GM18907 (cell line): Measurements from ENCODE around the gene TMPRSS4.

ENCODE experiments used
- ATAC-seq: cut with Tn5 transposase; IDR thresholded peaks from one replicate; pipeline ENCODE4 v1.9.1; 2021; ENCODE audit warnings: mild to moderate bottlenecking, moderate library complexity; ENCODE audit not compliant: unreplicated experiment

The TMPRSS4 gene

DNA sequence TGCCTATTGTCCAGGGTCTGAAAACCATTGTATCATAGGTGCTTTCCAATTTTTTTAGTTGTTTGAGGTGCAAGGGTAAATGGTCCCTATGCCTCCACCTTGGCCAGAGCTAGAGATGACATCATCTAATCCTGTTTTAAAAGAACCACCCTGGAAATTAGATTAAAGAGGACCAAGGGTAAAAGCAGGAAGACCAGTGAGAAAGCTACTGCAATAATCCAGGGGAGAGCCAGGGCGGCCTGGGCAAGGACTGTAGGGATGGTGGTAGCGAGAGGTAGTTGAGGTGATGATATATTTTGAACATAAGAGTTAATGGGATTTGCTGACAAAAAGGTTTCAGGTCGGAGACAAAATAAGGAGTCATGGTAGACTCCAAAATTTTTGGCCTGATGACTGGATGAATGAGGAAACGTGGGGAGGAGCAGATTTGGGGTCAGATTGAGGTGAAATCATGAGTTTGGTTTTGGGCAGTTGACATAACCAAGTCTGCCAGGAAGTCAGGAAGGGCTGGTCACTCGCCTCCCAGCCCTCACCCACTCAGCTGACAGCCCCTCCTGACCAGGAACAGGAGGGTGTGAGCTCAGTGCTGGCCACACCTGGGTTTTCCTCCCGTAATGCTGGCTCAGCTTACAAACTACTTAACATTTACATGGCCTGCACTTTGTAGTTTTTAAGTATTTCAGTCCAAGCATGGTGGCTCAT lies 52.7 kb downstream of the TMPRSS4 start:
- ATAC-seq: no peak

- ATAC-seq: no peak
These were observed 55.7 kb downstream of the TMPRSS4 start for GRCh38 chr11:118132385-118133151.

- no peak for ATAC-seq
These were observed 56.9 kb downstream of the TMPRSS4 start for GRCh38 chr11:118133816-118134215.

GRCh38 chr11:118135051-118135795 lies 58.3 kb downstream of the TMPRSS4 start:
- ATAC-seq: no peak

DNA sequence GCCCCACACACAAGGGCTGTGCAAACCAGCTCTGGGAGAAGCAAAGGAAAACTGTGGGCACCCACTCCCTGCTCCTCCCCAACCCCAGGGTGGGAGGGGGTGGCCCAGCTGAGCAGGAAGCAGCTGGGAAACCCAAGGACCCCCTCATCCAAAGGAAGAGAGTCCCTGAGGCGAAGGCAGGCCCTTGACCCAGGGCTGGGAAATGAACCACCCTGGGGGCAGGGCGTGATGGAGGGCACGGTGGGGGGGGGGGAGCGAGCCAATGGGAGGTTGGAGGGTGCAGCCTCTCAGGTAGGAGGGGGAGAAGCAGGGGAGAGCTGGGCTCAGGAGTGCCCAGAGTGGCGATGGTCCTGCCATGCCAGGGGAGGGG lies 58.9 kb downstream of the TMPRSS4 start:
- ATAC-seq: no peak

DNA sequence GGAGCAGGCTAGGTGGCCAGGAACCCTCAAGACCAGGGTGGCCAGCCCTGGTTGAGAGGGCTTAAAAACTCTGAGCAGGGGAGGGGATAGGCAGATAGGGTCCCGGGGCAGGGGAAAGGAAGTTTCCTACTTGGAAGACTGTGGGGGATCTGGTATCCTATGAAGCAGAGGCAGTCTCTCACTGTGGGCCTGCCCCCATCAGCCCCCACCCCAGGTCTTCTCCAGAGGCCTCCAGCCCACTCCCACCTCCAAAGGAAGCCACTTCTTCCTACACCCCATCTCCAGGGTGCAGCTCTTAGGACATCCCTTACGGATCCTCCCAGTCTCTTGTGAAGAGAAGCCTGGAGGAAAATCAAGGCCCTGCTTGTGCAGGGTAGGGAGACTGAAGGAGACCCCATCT lies 59.5 kb downstream of the TMPRSS4 start:
- no peak for ATAC-seq

DNA sequence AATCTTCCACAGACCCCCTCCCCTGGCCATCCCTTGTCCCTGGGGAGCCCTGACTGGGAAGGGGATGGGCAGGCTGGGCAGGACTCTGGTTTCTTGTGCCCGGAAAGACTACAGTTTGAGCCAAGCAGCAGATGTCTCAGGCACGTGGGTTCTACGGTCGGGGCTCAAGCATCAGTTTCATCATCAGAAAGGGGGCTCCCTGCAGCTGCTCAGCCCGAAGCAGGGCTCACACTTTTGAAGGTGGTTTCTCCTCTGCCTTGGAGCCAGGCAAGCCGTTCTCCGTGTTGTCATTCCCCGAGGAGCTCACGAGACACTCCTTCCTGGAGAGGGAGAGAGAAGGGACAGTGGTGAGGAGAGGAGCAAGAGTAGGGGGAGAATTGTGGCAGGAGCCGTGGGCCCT lies 59.9 kb downstream of the TMPRSS4 start:
- ATAC-seq: no peak

- ATAC-seq: no peak
These were observed 62.1 kb downstream of the TMPRSS4 start for GRCh38 chr11:118138839-118139420.

DNA sequence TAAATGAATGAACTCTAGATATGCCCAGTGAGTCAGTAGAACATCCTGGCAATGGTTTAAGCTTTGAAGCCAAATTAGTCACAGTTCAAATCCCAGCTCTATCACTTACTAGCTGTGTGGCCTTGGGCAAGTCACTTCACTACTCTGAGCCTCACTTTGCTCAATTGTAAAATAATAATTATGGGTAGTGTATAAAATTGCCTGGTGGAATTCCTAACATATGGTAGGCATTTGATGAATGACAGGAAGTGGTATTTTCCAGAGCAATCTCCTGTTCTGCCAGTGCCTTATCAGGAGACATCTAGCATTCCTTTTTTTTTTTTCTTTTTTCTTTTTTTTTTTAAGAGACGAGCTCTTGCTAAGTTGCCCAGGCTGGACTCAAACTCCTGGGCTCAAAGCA lies 62.7 kb downstream of the TMPRSS4 start:
- no peak for ATAC-seq

DNA sequence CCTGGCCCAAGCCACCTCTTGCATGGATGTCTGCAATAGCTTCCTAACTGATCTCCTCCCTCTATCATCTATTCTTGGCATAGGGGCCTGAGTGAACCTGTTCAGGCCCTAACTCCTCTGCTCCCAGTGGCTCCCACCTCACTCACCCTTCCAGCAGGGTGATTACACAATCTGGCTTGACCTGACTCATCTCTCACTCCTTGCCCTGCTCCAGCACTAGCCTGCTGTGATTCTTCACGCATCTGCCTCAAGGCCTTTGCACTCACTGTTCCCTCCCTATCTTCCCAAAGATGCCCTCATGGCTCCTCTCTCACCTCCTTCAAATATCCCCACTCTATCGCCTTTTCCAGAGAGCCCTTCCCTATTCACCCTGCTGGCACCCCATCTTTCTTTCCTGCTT lies 65.2 kb downstream of the TMPRSS4 start:
- no peak for ATAC-seq

DNA sequence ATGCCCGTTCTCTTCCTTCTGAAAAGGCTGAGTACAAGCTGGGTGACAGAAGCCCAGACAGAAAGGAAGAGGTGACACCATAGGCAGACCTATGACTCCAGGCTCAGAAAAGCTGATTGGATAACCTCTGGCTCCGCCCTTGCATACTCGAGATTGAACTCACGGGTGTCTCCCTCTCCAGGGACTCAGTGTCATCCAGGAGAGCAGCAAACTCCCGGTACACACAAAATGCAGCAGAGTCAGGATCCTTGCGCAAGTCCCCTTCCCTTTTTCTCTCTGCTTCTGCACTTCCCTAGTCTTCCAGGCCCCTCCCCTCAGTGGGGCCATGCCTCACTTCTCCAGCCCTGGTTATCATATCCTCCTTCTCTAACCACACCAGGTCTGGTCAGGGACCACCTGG lies 65.9 kb downstream of the TMPRSS4 start:
- ATAC-seq: no peak

DNA sequence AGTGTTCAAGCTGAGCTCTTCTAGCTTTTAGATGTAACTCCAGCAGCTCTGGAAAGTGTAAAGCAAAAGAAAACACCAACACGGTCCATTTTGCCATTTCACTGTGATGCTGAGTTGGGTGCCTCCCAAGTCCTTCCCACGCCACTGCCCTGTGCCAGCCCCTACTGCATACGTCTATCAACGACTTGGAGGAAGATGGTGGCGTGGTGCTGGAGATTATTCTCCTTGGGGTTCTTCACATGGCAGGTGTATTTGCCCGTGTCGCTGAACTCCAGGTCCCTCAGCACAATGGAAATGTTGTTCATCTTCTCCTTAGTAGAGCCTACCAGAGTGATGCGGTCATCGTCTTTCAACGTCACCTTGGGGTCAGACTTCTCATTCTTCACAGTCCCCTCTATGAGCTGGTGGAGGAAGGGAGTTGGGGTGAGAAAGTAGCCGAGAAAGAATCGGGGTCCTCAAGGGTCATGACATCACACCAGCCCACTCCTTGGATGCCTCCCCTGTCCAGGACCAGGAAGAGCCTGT lies 66.8 kb downstream of the TMPRSS4 start:
- no peak for ATAC-seq

DNA sequence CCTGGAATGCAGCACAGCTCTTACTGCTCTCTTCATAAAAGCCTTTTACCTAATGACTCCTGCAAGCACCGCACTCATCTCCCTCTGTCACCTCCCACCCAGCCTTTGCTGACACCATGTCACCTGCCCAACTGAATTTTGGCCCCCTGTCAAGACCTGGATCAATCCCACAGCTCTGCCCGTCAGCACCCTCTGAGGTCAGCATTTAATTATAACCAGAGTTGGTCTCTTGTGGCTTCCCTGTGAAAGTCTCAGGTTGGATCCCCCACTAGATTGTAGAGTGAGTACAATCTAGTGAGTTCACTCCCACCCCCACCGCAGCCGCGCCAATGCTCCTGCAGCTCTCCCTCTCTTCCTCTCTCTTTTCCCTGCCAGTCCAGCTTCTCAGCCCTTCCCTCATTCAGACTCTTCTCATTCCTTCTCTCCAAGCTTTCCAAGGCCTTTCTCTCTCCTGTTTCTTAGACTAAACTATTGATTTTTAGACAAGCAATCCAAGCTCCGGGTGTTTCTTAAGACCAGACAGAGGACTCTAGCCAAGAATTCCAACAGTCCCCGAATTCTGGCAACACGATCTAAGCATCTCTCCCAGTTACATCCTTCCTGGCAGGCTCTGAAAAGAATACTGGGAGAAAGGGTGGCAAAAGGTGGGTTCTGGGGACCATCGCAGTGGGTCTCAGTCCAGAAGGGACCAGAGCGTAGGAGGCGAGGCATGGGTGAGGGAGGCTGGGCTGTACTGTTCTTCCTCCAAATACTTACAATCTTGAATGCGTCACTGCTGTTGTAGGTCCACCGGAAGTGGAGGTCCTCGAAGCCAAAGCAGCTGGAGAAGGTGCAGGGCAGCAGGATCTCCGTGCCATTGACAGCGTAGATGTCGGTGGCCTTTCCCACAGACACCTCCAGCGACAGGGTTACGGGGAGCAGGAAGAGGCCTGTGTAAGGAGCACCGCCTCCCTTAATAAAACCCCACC lies 67.7 kb downstream of the TMPRSS4 start:
- no peak for ATAC-seq

DNA sequence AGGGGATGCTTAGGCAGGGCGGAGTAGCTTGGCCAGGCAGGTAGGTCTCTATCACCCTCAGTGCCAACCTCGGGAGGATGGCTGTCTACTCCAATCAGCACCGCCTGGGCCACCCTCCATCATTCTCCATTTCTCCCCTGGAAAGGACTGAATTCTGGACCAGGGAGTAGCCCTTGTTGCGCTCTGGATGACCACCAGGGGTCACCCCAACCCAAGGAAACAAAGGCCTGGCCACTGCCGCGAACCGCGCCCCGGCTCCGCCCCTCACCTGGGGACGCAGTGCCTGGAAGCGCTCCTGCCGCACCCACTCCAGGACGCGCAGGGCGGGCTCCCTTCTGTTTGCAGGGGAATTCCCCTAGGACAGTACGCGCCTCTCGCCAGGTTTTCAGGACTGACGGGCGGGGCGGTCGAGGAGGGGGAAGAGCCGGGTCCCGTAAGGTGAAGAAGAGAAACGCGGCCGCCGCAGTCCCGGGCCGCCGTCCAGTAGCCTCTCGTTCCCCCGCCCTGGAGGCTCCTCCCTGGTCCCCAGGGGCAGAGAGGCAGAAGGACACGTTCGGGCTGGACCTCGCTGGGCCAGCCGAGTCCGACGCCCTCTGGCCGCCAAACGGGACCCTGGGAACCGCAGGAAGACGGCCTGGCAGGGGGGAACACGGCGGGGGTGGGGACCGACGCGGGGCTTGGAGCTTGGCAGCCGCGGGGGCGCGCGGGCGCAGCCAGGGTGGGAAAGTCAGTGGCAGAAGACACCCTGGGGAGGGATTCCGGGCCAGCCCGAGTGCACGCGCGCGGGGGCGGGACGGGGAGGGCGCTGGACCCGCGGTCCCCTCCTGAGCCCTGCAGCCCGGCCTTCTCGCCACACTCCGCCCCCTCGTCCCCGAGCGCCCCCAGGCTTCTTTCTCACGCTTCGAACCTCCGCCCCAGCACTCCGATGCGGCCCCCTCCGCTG lies 68.7 kb downstream of the TMPRSS4 start:
- peak; percentile 85 for ATAC-seq

DNA sequence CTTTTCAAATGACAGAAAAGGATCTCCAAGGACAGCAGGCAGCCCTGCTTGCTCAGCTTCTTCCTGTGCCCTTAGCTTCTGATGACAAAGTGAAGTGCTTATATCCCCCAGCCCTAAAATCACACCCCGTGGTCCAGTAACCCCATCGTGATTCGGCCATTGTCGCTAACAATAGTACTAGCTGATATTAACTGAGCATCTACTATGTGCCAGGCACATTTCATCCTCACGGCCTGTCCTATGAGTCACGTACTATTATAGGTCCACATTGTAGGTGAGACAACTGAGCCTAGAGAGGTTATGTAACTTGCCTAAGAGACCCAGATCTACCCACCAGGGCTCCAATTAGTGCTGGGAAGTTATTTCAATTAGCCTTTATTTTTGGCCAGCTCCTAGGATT lies 69.7 kb downstream of the TMPRSS4 start:
- no peak for ATAC-seq

DNA sequence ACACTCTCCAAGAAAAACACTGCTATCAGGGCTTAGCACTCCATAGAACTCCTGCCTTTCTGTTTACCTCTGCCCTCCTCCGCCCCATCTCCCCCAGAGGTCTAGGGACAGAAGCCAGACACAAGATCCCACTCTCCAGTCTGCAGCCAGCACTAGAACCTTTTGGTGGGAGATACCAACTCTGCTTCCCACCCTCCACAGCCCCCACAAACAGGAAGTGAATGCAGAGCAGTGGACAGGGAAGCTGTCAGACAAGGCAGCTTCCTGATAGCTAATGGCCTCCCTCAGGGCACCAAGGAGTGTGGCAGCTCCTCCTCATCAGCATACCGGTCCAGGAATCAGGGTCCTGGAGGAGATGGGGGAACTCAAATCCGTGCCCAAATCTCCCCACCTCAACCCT lies 70.6 kb downstream of the TMPRSS4 start:
- ATAC-seq: no peak

DNA sequence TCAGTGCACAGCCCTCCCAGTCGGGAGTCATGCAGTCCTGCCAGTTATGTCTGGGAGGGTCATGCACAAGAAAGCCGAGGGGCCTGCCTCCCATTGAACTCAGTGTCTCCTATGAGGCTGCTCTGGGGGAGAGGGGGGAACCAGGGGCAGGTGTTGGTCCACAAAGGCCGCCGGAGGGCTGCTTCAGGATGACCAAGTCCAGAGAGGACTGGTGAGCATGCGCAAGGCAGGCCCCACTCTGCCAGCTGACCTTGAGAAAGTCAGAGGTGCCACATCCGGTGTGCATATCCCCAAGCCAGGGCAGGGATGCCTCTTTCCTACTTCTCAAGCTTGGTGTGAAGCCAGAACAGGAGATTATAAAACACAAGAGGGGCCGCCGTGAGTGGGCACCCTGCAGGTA lies 71.4 kb downstream of the TMPRSS4 start:
- no peak for ATAC-seq

DNA sequence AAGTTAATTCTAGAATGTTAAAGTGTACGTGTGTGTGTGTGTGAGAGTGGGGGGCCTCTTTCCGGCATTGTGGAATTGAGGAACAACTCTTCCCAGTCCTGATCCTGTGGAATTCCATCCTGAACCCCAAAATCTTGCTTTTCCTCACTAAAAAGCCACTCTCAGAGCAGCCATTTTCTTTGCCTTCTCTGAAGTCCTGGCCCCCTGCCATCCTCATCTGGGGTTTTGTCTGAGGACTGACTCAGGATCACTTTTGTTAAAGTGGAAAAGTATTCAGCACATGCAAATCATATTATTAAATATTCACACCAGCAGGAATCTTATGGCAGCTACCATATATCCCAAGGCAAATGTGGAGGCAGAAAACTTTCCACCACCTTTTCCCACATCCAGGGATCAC lies 72.0 kb downstream of the TMPRSS4 start:
- ATAC-seq: no peak

DNA sequence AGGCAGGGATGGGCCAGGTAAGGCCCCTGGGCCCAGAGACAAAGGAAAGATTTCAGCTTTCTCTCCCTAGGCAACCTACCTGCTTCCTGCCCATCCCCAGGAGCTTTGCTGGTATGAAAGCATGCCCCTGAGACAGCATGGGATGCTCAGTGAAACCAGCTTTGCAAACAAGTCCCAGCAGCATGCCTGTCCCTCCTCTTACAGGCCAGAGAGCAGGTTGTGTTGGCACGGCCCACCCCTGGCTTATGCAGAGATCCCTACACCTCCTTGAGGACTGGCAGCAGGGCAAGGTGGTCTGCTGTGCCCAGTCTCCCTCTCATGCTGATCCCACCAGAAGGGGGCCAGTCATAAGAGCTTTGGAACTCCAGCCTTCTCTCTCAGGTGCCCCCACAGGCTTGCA lies 72.6 kb downstream of the TMPRSS4 start:
- ATAC-seq: no peak
